Measurements from ENCODE around the gene RNH1.

The RNH1 gene

DNA sequence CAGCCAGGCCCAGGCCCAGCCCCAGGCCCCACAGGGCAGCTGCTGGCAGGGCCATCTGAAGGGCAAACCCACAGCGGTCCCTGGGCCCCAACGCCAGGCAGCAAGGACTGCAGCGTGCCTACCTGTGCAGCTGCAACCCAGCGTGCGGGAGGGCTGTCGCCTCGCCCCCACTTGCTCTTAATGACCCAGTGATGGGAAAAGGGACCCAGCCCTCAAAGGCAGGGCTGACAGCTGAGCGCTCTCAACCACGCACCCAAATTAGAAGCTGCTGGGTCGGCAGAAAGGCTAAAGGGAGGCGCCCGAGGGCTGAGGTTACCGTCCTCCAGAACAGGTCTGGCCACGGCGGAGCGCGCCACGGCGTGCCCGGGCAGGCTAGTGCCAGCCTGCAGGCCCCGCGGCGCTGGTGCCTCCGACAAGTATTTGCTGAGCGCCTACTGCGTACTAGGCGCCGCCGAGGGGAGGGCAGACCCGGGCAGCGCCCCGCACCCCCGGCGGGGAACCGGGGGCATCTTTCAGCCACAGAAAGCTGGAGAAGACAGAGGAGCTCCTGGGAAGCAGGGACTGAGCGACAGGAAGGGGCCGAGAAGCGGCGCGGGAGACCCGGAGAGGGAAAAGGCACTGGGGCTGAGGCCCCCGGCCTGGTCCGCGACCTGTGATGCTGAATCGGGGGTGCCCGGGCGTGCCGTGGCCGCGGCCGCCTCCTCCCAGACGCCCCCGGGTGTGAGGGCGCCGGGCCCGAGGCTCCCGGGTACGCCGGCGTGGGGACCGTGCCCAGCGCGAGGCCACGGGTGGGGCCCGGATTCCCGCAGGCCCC, 27.6 kb upstream of the RNH1 start:
- H3K4me3 ChIP-seq (ENCODE audit: insufficient read depth, low read length, poor library complexity, severe bottlenecking): peak overlapping the region; percentile 73
- H3F3A ChIP-seq (ENCODE audit: insufficient read depth): peaks cover 11% of the 10 kb centered on the region
- peak overlapping the region; percentile 78 for H3K9ac ChIP-seq (ENCODE audit: low read length)
- H3K36me3 ChIP-seq (ENCODE audit: low read length): no peaks in the 10 kb centered on the region
- H3K9me3 ChIP-seq (ENCODE audit: insufficient read depth, low read length): no peaks in the 10 kb centered on the region
- peak overlapping the region; percentile 71 for H3K4me2 ChIP-seq (ENCODE audit: low read depth, low read length, poor library complexity, severe bottlenecking)
- peak overlapping the region; percentile 63 for H3K27ac ChIP-seq (ENCODE audit: low read depth, low read length)
- H4K20me1 ChIP-seq (ENCODE audit: low read depth, low read length): no peaks in the 10 kb centered on the region
- H3K27me3 ChIP-seq (ENCODE audit: low read length): no peaks in the 10 kb centered on the region
- H3K9me2 ChIP-seq (replicated peaks; ENCODE audit: insufficient read depth, low read length): no peaks in the 10 kb centered on the region
- H3K79me2 ChIP-seq (ENCODE audit: insufficient read depth, low read length): peaks cover 12% of the 10 kb centered on the region
- TF ChIP-seq, protein P1, sequence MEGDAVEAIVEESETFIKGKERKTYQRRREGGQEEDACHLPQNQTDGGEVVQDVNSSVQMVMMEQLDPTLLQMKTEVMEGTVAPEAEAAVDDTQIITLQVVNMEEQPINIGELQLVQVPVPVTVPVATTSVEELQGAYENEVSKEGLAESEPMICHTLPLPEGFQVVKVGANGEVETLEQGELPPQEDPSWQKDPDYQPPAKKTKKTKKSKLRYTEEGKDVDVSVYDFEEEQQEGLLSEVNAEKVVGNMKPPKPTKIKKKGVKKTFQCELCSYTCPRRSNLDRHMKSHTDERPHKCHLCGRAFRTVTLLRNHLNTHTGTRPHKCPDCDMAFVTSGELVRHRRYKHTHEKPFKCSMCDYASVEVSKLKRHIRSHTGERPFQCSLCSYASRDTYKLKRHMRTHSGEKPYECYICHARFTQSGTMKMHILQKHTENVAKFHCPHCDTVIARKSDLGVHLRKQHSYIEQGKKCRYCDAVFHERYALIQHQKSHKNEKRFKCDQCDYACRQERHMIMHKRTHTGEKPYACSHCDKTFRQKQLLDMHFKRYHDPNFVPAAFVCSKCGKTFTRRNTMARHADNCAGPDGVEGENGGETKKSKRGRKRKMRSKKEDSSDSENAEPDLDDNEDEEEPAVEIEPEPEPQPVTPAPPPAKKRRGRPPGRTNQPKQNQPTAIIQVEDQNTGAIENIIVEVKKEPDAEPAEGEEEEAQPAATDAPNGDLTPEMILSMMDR (IDR thresholded peaks at IDR 0.05; ENCODE audit: insufficient read depth, low read length, poor library complexity, severe bottlenecking): peak; percentile 15
- TF ChIP-seq EZH2phosphoT487 (conservative IDR thresholded peaks at IDR 0.05; ENCODE audit: low read length): no peak
- H2AFZ ChIP-seq (ENCODE audit: low read depth, low read length, severe bottlenecking): peak overlapping the region; percentile 1

DNA sequence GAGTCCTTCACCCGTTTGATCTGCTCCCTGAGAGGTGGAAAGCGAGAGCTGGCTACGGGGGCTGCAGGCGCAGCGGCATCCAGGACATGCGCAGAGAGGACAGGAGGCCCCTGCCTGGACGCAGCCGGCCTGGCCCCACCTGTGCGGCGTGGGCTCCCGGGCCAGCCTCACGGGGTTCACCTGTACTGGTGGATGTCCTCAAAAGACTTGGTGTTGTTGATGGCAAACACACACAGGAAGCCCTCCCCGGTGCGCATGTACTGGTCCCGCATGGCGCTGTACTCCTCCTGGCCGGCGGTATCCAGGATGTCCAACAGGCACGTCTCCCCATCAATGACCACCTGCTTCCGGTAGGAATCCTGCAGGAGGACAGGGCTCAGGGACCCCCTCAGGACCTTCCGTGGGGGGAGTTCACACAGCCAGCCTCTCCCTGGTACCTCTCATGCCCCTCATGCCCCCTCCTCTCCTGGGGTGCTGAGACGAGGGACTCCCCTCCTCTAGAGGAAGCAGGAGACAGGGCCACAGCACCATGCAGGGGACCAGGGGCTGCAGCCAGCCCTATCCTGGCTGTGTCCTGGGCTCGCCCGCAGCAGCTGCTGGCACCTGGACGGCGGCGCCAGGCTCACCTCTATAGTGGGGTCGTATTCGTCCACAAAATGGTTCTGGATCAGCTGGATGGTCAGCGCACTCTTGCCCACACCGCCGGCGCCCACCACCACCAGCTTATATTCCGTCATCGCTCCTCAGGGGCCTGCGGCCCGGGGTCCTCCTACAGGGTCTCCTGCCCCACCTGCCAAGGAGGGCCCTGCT, 26.7 kb upstream of the RNH1 start:
- H3K9ac ChIP-seq (ENCODE audit: low read length): peak overlapping the region; percentile 78
- peaks cover 12% of the 10 kb centered on the region for H3K79me2 ChIP-seq (ENCODE audit: insufficient read depth, low read length)
- no peak overlapping the region for H2AFZ ChIP-seq (ENCODE audit: low read depth, low read length, severe bottlenecking)
- peaks cover 11% of the 10 kb centered on the region for H3F3A ChIP-seq (ENCODE audit: insufficient read depth)
- no peak overlapping the region; the same call in 1 of the 2 replicates for H3K27ac ChIP-seq (ENCODE audit: low read depth, low read length)
- H3K4me3 ChIP-seq (ENCODE audit: insufficient read depth, low read length, poor library complexity, severe bottlenecking): peak overlapping the region; percentile 73
- H3K9me3 ChIP-seq (ENCODE audit: insufficient read depth, low read length): no peaks in the 10 kb centered on the region
- no peaks in the 10 kb centered on the region for H3K36me3 ChIP-seq (ENCODE audit: low read length)
- no peaks in the 10 kb centered on the region for H3K9me2 ChIP-seq (replicated peaks; ENCODE audit: insufficient read depth, low read length)
- TF ChIP-seq EZH2phosphoT487 (conservative IDR thresholded peaks at IDR 0.05; ENCODE audit: low read length): no peak
- TF ChIP-seq, protein P1 (IDR thresholded peaks at IDR 0.05; ENCODE audit: insufficient read depth, low read length, poor library complexity, severe bottlenecking): no peak
- no peaks in the 10 kb centered on the region for H4K20me1 ChIP-seq (ENCODE audit: low read depth, low read length)
- H3K27me3 ChIP-seq (ENCODE audit: low read length): no peaks in the 10 kb centered on the region
- peak overlapping the region; percentile 71 for H3K4me2 ChIP-seq (ENCODE audit: low read depth, low read length, poor library complexity, severe bottlenecking)

DNA sequence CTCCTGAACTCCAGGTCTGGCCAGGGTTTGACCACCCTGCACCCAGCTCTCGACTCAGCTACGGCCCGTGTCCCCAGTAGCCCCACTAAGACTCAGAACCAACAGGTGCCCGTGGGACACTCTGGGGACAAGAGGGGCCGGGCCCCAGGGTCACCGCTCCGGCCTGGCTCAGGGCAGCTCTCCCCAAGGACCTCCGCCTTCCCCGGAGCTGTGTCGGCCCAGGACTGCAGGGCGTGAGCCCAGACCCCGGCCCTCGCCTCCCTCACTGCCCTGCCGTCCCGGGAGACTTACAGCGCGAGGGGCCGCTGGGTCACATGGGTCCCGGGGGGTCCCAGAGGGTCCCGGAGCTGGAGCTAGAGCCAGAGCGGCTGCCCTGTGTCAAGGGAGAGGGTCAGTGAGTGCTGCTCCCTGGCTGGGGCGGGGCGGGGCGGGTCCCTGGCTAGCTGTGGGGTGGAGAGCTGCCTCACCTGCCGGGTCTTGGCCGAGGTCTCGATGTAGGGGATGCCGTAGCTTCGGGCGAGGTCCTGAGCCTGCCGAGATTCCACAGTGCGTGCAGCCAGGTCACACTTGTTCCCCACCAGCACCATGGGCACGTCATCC, 26.0 kb upstream of the RNH1 start:
- H3K4me3 ChIP-seq (ENCODE audit: insufficient read depth, low read length, poor library complexity, severe bottlenecking): no peak overlapping the region
- H3K27me3 ChIP-seq (ENCODE audit: low read length): no peaks in the 10 kb centered on the region
- TF ChIP-seq, protein P1 (IDR thresholded peaks at IDR 0.05; ENCODE audit: insufficient read depth, low read length, poor library complexity, severe bottlenecking): no peak
- no peak for TF ChIP-seq EZH2phosphoT487 (conservative IDR thresholded peaks at IDR 0.05; ENCODE audit: low read length)
- no peak overlapping the region for H2AFZ ChIP-seq (ENCODE audit: low read depth, low read length, severe bottlenecking)
- H3K27ac ChIP-seq (ENCODE audit: low read depth, low read length): no peak overlapping the region
- H3K9me3 ChIP-seq (ENCODE audit: insufficient read depth, low read length): no peaks in the 10 kb centered on the region
- no peaks in the 10 kb centered on the region for H4K20me1 ChIP-seq (ENCODE audit: low read depth, low read length)
- H3F3A ChIP-seq (ENCODE audit: insufficient read depth): peaks cover 11% of the 10 kb centered on the region
- no peaks in the 10 kb centered on the region for H3K9me2 ChIP-seq (replicated peaks; ENCODE audit: insufficient read depth, low read length)
- H3K36me3 ChIP-seq (ENCODE audit: low read length): no peaks in the 10 kb centered on the region
- H3K79me2 ChIP-seq (ENCODE audit: insufficient read depth, low read length): peaks cover 12% of the 10 kb centered on the region
- H3K9ac ChIP-seq (ENCODE audit: low read length): no peak overlapping the region
- H3K4me2 ChIP-seq (ENCODE audit: low read depth, low read length, poor library complexity, severe bottlenecking): no peak overlapping the region
